B cell (primary cell): ENCODE measurements around the gene CLCN1. TPM values are rescaled to one million over a fixed set of nuclear protein-coding genes. Genes with fewer than 3 reads are reported as not detected.

Source experiments
- ATAC-seq: fragments of 200-7000 bp; cut with Tn5 transposase; one replicate; pipeline ENCODE4 v1.10.0; 2021; ENCODE audit warnings: low read depth, mild to moderate bottlenecking, moderate number of reproducible peaks, moderate library complexity
- CTCF ChIA-PET: fragments of 350-600 bp; sonication (Branson Sonifier 250); formaldehyde crosslinking; loops from one replicate; lab custom pipeline; 2021; ENCODE audit warnings: antibody characterized with exemption, inconsistent platforms; lab: Charles Lee
- POLR2A ChIA-PET: fragments of 350-600 bp; sonication (Branson Sonifier 250); formaldehyde crosslinking; loops from one replicate; lab custom pipeline; 2021; ENCODE audit warnings: antibody characterized with exemption; lab: Charles Lee
- DNase-seq: peaks from one replicate; pipeline ENCODE4 v3.0.0; 2013
- H2AFZ ChIP-seq: 2 replicates; pipeline ENCODE4 v1.6.1; 2012; ENCODE audit warnings: mild to moderate bottlenecking, low read depth, low read length; ENCODE audit not compliant: insufficient read depth, poor library complexity, severe bottlenecking
- H3K27ac ChIP-seq, 2 donors: 1 replicate in 1 of 2; 2 replicates in 1 of 2; pipeline ENCODE4 v1.5.1; 2012 to 2013; ENCODE audit warnings: low read length in 2 of 2, mild to moderate bottlenecking in 2 of 2, moderate library complexity in 1 of 2
- H3K27me3 ChIP-seq, 4 experiments: fragments of 200-600 bp in 1 of 4; sonication (generic) in 1 of 4; replicated peaks in 1 of 4; 1 replicate in 2 of 4; 2 replicates in 2 of 4; pipeline versions ENCODE4 v1.6.1 to v1.7.0; 2013 to 2016; ENCODE audit warnings: low read length in 3 of 4, mild to moderate bottlenecking in 2 of 4, mixed read lengths in 1 of 4, moderate library complexity in 1 of 4; ENCODE audit not compliant: insufficient read depth in 4 of 4, control insufficient read depth in 3 of 4; ENCODE audit errors: control extremely low read depth in 1 of 4
- H3K36me3 ChIP-seq, 2 experiments: replicated peaks in 1 of 2; 1 replicate in 1 of 2; 2 replicates in 1 of 2; pipeline versions ENCODE4 v1.6.1 to v1.7.1; 2013; ENCODE audit warnings: low read length in 1 of 2; ENCODE audit not compliant: insufficient read depth in 2 of 2, control insufficient read depth in 1 of 2; ENCODE audit errors: control extremely low read depth in 1 of 2, extremely low read depth in 1 of 2
- H3K4me1 ChIP-seq, 2 donors: fragments of 200-600 bp in 1 of 2; sonication (generic) in 1 of 2; 1 replicate in 1 of 2; 2 replicates in 1 of 2; pipeline versions ENCODE4 v1.5.1 to v1.6.1; 2013 to 2017; ENCODE audit warnings: low read length in 2 of 2; ENCODE audit not compliant: control insufficient read depth in 2 of 2, insufficient read depth in 2 of 2
- H3K4me2 ChIP-seq: replicated peaks from 2 replicates; pipeline ENCODE3; 2012; ENCODE audit warnings: mild to moderate bottlenecking, low read depth, low read length; ENCODE audit not compliant: poor library complexity, severe bottlenecking
- H3K4me3 ChIP-seq, 5 experiments: fragments of 200-600 bp in 1 of 5; sonication (generic) in 1 of 5; 1 replicate in 3 of 5; 2 replicates in 2 of 5; pipeline versions ENCODE4 v1.5.1 to v1.7.0; 2011 to 2016; ENCODE audit warnings: low read length in 4 of 5, mild to moderate bottlenecking in 4 of 5, low read depth in 2 of 5, control low read depth in 1 of 5, moderate library complexity in 1 of 5; ENCODE audit not compliant: insufficient read depth in 1 of 5; ENCODE audit errors: control extremely low read depth in 1 of 5, extremely low read depth in 1 of 5
- H3K79me2 ChIP-seq: fragments of 200-600 bp; sonication (generic); one replicate; pipeline ENCODE4 v1.6.0; 2016; ENCODE audit warnings: low read length; ENCODE audit not compliant: control insufficient read depth, insufficient read depth
- H3K9ac ChIP-seq: fragments of 200-600 bp; sonication (generic); 2 replicates; pipeline ENCODE4 v1.6.1; 2017; ENCODE audit warnings: mild to moderate bottlenecking, low read length, moderate library complexity
- H3K9me3 ChIP-seq, 3 donors: one replicate each; pipeline versions ENCODE4 v1.6.1 to v1.7.1; 2013; ENCODE audit warnings: low read length in 2 of 3; ENCODE audit not compliant: control insufficient read depth in 2 of 3, insufficient read depth in 1 of 3; ENCODE audit errors: control extremely low read depth in 1 of 3
- H4K20me1 ChIP-seq: 2 replicates; pipeline ENCODE4 v1.6.0; 2012; ENCODE audit warnings: mild to moderate bottlenecking, low read length; ENCODE audit not compliant: insufficient read depth, control insufficient read depth, poor library complexity, severe bottlenecking
- H3K27ac Mint-ChIP-seq: one replicate; pipeline ENCODE4 v1.8.0; 2021; ENCODE audit warnings: mixed read lengths
- H3K27me3 Mint-ChIP-seq: one replicate; pipeline ENCODE4 v1.8.0; 2021; ENCODE audit warnings: mixed read lengths
- H3K4me1 Mint-ChIP-seq: one replicate; pipeline ENCODE4 v1.8.0; 2021; ENCODE audit warnings: mixed read lengths
- H3K4me3 Mint-ChIP-seq: one replicate; pipeline ENCODE4 v1.8.0; 2021; ENCODE audit warnings: mixed read lengths
- H3K9me3 Mint-ChIP-seq: one replicate; pipeline ENCODE4 v1.8.0; 2022; ENCODE audit warnings: mixed read lengths; ENCODE audit not compliant: insufficient read depth
- EZH2 ChIP-seq: IDR thresholded peaks from 2 replicates; pipeline ENCODE4 v1.6.1; 2012; ENCODE audit warnings: borderline replicate concordance, low read depth, mild to moderate bottlenecking, moderate library complexity, low read length; ENCODE audit not compliant: insufficient read depth, poor library complexity, severe bottlenecking
- WGBS: methylation state at CpG from one replicate; pipeline ENCODE4 v1.1.5; 2013; ENCODE audit warnings: missing lambda C conversion rate; ENCODE audit not compliant: insufficient coverage; 5-methylcytosine and 5-hydroxymethylcytosine counted together
- intact Hi-C: fragments of 100-400 bp; cut with micrococcal nuclease; formaldehyde crosslinking; loops from one replicate; pipeline ENCODE4 v1.10.0; 2022
- polyA plus RNA-seq: library from polyadenylated mRNA; depleted of rRNA; stranded (reverse); fragments of >200 nt; gene quantifications from 2 replicates; pipeline ENCODE4 v1.2.3, GENCODE V29; 2012
- total RNA-seq, 2 donors: library from RNA; stranded (reverse); fragments of 120-200 nt in 1 of 2; gene quantifications; 1 replicate in 1 of 2; 2 replicates in 1 of 2; pipeline versions ENCODE4 v1.2.3 to v1.2.4, GENCODE V29; 2013 to 2022
- TF ChIP-seq, protein P1 (sequence below): fragments of 200-600 bp; IDR thresholded peaks from one replicate; pipeline ENCODE4 v1.8.0; 2022; ENCODE audit warnings: antibody characterized with exemption, mild to moderate bottlenecking

Gene CLCN1
- total and polyA plus RNA-seq, 2 donors (not counting 1 experiment from before 2014, with no cell fraction given), result not detected

DNA sequence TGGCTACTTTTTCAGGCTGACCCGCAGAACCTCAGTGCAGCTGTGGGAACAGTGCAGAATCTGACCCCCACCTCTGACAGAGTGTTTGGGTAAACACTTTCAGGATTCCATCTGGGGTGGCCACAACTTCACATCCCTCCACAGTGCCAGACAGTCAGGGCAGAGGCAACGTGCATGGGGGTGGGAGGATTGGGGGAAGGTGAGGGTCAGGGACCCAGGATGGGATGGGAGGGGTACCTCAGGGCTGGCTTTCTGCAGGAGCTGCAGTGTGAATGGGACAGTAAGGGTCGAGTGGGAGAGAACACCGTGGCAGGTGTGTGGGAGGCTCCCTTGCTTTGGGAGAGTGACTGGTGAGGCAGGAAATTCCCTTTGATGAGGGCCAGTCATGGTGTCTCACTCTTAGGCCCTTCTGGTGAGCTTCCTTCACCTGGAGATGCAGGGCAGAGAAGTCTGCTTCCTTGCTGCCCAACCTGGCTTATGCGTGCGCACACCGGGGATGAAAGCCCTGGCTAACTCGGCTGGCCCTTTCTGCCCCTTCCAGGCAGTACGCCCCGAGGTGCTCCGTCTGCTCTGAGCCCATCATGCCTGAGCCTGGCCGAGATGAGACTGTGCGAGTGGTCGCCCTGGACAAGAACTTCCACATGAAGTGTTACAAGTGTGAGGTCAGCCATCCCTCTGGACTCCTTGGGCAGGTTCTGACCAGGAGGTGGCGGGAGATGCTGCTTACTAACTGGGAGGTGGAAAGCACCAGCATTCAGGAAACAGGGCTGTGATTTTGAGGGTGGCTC lies 73.6 kb downstream of the CLCN1 start:
- peaks cover 16 to 22% of the 10 kb centered on the region in 2 donors for H3K4me1 ChIP-seq
- no peak overlapping the region for H3K4me3 ChIP-seq
- H3K36me3 ChIP-seq, result peaks cover 0 to 17% of the 10 kb centered on the region in 2 experiments
- no peaks in the 10 kb centered on the region for H4K20me1 ChIP-seq
- no peaks in the 10 kb centered on the region for H3K79me2 ChIP-seq
- H3K9me3 ChIP-seq, result no peaks in the 10 kb centered on the region
- 92% methylated on average over 15 of the region's 15 CpGs for WGBS
- intact Hi-C loops, result no loop called here
- DNase-seq (no peak), ATAC-seq (no peak)
- no peak overlapping the region for H3K27ac ChIP-seq
- no peaks in the 10 kb centered on the region for H3K4me1 Mint-ChIP-seq
- H3K27me3 Mint-ChIP-seq, result no peaks in the 10 kb centered on the region
- H2AFZ ChIP-seq, result no peak overlapping the region
- no peak overlapping the region for H3K27ac Mint-ChIP-seq
- CTCF ChIA-PET, result interaction anchor here (1.1 to 1.9 kb wide), 4 partner anchors 9 to 149 kb away, joined by 3 to 4 read pairs (median 4); no protein-coding TSS in a partner anchor
- no peak for TF ChIP-seq EZH2
- TF ChIP-seq, protein P1, sequence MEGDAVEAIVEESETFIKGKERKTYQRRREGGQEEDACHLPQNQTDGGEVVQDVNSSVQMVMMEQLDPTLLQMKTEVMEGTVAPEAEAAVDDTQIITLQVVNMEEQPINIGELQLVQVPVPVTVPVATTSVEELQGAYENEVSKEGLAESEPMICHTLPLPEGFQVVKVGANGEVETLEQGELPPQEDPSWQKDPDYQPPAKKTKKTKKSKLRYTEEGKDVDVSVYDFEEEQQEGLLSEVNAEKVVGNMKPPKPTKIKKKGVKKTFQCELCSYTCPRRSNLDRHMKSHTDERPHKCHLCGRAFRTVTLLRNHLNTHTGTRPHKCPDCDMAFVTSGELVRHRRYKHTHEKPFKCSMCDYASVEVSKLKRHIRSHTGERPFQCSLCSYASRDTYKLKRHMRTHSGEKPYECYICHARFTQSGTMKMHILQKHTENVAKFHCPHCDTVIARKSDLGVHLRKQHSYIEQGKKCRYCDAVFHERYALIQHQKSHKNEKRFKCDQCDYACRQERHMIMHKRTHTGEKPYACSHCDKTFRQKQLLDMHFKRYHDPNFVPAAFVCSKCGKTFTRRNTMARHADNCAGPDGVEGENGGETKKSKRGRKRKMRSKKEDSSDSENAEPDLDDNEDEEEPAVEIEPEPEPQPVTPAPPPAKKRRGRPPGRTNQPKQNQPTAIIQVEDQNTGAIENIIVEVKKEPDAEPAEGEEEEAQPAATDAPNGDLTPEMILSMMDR, result no peak
- H3K4me3 Mint-ChIP-seq, result no peak overlapping the region
- POLR2A ChIA-PET, result interaction anchor here (0.5 kb wide), 1 partner anchor 606 kb away, joined by 7 read pairs; no protein-coding TSS in a partner anchor
- no peaks in the 10 kb centered on the region for H3K9me3 Mint-ChIP-seq
- no peaks in the 10 kb centered on the region for H3K27me3 ChIP-seq
- H3K4me2 ChIP-seq, result no peak overlapping the region
- H3K9ac ChIP-seq, result no peak overlapping the region
